Daoy (cell line): Measurements from ENCODE around the gene SART3. TPM values are rescaled to one million over a fixed set of nuclear protein-coding genes. Genes with fewer than 3 reads are reported as not detected.
"Not testable (repeated sequence)": the region's sequence is repeated elsewhere in the genome, so short reads cannot be mapped to it uniquely, and the experiment has no call there.

Experiments
- DNase-seq: peaks from one replicate; pipeline ENCODE4 v3.0.0-alpha.2; 2015; ENCODE audit warnings: low read depth
- total RNA-seq: library from RNA; depleted of rRNA; stranded (reverse); fragments of >200 nt; shearing (Covaris generic); gene quantifications from 2 replicates; pipeline ENCODE4 v1.2.3, GENCODE V29; 2014

The SART3 gene
- total RNA-seq, 1 experiment from 2014 or later = 75.9 TPM

GRCh38 chr12:108596854-108597558 is 36.0 kb upstream of the SART3 start:
- no peak for DNase-seq

- no peak for DNase-seq
Measured at GRCh38 chr12:108595711-108596647, 35.0 kb upstream of the SART3 start.

GRCh38 chr12:108594960-108595710 is 34.2 kb upstream of the SART3 start:
- DNase-seq = no peak

- no peak for DNase-seq
Measured at GRCh38 chr12:108594323-108594903, 33.4 kb upstream of the SART3 start.

- no peak for DNase-seq
Measured at GRCh38 chr12:108592033-108592909, 31.3 kb upstream of the SART3 start.

GRCh38 chr12:108591267-108591980 is 30.5 kb upstream of the SART3 start:
- no peak for DNase-seq

GRCh38 chr12:108590463-108590862 is 29.5 kb upstream of the SART3 start:
- DNase-seq = not testable (repeated sequence)

- no peak for DNase-seq
Measured at GRCh38 chr12:108589840-108590229, 28.9 kb upstream of the SART3 start.

- DNase-seq = no peak
Measured at GRCh38 chr12:108589028-108589839, 28.3 kb upstream of the SART3 start.

- no peak for DNase-seq
Measured at GRCh38 chr12:108587826-108588225, 26.9 kb upstream of the SART3 start.

- DNase-seq = no peak
Measured at GRCh38 chr12:108586306-108586705, 25.3 kb upstream of the SART3 start.

GRCh38 chr12:108585864-108586263 is 24.9 kb upstream of the SART3 start:
- no peak for DNase-seq

- no peak for DNase-seq
Measured at GRCh38 chr12:108584456-108585065, 23.6 kb upstream of the SART3 start.

GRCh38 chr12:108583991-108584390 is 23.0 kb upstream of the SART3 start:
- DNase-seq = no peak

- DNase-seq = no peak
Measured at GRCh38 chr12:108582978-108583770, 22.2 kb upstream of the SART3 start.

- DNase-seq = no peak
Measured at GRCh38 chr12:108582509-108582908, 21.5 kb upstream of the SART3 start.

- DNase-seq = no peak
Measured at GRCh38 chr12:108581311-108582227, 20.6 kb upstream of the SART3 start.
